ENCODE results near the gene CYREN.

CYREN gene

DNA sequence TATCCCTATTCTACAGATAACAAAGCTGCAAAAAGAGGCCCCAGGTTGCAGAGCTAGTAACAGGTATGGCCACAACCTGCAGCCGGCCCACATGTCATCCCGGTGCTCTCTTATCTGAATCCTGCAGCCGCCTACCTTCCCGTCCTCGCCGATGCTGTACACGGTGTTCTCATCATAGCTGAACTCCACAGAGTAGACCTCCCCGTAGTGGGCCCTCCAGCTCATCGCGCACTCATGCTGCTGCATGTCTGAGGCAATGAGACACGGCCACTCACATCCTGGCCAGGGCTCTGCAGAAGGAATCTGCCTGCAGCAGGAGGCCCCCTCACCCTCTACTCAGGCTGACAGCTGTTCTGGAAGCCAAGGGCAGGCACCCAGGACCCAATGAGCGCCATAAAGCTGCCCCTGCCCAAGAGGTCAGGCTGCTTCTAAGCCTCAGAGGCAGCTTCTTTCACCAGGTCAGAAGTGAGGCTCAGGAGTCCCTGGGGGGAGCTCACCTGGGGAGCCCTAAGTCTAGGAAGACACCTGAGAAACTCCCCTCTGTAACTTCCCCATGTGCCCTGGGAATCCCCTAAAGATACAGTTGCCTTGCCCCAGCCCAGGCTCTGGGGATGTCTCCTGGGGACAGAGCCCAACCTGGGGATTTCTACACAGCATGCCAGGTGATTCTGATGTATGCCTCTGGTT, 17.9 kb upstream of the CYREN start:
- TF ChIP-seq, protein P1, sequence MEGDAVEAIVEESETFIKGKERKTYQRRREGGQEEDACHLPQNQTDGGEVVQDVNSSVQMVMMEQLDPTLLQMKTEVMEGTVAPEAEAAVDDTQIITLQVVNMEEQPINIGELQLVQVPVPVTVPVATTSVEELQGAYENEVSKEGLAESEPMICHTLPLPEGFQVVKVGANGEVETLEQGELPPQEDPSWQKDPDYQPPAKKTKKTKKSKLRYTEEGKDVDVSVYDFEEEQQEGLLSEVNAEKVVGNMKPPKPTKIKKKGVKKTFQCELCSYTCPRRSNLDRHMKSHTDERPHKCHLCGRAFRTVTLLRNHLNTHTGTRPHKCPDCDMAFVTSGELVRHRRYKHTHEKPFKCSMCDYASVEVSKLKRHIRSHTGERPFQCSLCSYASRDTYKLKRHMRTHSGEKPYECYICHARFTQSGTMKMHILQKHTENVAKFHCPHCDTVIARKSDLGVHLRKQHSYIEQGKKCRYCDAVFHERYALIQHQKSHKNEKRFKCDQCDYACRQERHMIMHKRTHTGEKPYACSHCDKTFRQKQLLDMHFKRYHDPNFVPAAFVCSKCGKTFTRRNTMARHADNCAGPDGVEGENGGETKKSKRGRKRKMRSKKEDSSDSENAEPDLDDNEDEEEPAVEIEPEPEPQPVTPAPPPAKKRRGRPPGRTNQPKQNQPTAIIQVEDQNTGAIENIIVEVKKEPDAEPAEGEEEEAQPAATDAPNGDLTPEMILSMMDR (IDR thresholded peaks at IDR 0.05; ENCODE audit: low read depth, low read length): no peak
- no peak for DNase-seq (ENCODE audit: extremely low read depth, low read depth)

DNA sequence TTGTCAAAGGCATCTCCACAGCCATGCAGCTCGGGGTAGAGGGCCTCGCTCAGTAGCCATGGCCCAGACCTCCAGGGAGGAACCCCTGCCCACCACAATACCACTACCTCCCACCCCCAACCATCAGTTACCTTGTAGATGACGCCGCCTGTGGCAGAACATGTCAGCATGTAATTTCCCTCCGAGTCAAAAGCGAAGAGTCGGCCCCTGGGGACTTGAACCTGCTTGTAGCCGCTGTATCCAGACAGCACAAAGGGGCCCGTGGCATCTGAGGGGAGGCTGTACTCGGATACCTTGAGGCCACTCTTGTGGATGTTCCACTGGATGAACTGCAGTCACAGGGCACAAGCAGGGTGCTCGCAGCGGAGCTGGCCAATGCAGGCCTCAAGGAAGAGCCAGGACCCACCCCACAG, 16.3 kb upstream of the CYREN start:
- TF ChIP-seq, protein P1 (IDR thresholded peaks at IDR 0.05; ENCODE audit: low read depth, low read length): no peak
- no peak for DNase-seq (ENCODE audit: extremely low read depth, low read depth)

DNA sequence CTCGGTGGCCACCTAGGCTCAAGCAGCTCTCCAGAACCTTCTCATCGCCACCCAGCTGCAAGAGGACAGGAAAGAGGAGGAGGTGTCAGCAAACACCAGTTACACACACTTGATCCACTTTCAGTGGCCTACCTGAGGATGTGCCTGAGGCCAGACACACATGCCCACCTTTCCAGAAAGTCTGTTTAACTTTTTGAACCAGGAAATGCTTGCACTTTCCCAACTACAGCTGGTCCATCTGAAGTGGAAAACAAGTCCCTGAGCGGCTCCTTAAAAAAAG, 15.7 kb upstream of the CYREN start:
- TF ChIP-seq, protein P1 (IDR thresholded peaks at IDR 0.05; ENCODE audit: low read depth, low read length): no peak
- no peak for DNase-seq (ENCODE audit: extremely low read depth, low read depth)

DNA sequence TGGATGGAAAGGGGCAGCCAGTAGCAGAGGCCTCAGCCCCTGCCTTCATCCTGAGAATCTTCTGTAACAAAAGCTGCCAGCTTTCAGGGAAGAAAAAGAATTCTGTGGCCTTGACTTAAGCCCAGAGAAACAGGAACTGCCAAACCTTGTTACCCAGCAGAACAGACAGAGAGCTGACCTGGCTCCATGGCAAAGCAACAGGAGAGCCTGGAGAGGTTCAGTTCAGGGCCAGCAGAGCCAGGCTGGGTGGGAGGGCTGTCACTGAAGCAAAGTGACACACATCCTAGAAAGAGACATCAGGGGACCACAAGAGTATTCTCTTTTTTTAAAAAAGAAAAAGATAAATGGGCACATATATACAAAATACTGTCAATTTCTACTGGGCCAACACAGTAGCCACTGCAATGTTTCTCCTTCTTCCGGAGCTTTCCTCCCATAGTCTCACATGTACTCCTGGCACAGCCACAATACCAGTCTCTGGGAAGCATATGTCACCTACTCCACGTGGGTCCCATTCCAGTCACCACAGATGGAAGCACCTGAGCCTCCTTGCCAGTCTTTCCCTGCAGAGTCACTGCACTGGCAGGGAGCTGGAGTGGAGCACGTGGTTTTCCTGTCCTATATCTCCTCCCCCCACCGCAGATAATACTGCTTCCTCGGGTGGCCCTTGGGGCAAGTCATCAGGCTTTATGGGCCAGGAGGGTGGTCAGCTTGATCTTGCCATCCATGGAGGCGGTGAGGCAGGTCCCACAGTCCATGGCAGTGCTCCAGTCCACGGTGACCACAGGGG, 15.2 kb upstream of the CYREN start:
- DNase-seq (ENCODE audit: extremely low read depth, low read depth): no peak
- TF ChIP-seq, protein P1 (IDR thresholded peaks at IDR 0.05; ENCODE audit: low read depth, low read length): no peak

DNA sequence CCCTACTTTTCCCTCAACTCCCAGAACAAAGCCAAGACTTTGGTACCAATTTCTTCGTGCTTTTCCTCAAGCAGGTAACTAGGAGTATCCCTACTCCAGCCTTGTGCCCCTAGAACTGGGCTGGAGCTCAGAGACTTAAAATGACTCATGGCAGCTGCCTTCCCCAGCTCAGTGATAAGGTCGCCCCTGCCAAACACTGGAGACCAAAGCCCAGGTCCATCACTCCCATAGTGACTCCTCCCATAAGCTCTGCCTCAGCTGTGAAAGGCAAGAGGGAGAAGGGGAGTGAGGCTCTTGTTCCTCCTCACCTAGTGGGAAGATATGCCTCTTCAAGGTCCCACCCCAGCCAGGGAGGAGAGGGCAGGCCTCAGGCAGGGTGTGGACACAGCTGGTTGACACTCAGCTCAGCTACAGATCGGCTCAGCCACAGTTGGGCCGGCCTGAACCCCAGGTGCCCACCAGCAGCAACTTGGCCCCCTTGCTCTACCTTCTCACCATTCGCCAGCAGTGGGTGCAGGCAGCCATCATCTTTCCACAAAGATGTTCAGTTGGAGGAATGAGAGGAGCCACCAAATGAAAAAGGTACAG, 13.8 kb upstream of the CYREN start:
- TF ChIP-seq, protein P1 (IDR thresholded peaks at IDR 0.05; ENCODE audit: low read depth, low read length): no peak
- no peak for DNase-seq (ENCODE audit: extremely low read depth, low read depth)

DNA sequence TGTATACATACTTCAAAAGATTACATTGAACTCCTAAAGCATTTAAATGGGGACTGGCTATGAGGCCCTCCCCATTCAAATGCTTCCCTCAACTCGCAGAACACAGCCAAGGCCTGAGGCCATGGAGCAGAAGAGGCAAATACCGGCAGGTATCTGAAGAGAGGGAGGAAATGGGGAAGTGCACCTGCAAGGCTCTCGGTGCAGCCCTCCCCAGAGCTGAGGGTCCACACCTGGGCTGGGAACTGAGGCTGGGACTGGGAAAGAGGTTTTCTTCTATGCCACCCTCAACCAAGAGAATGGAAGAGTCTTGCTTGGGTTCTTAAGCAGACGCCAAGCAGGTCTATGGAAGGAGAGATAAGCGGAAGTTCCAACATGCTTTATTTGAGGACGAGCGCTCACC, 13.0 kb upstream of the CYREN start:
- DNase-seq (ENCODE audit: extremely low read depth, low read depth): no peak
- TF ChIP-seq, protein P1 (IDR thresholded peaks at IDR 0.05; ENCODE audit: low read depth, low read length): no peak
